GM12865 (cell line): ENCODE measurements around the gene NUP160.
A peak's percentile ranks its signal among the peaks of the same experiment; 100 is the strongest.

Experiments used
- DNase-seq: peaks from one replicate; pipeline ENCODE4 v3.0.0; 2010; ENCODE audit warnings: low read depth
- H3K4me3 ChIP-seq: 2 replicates; pipeline ENCODE4 v1.5.1; 2011; ENCODE audit warnings: mild to moderate bottlenecking, low read depth, low read length, control low read depth
- CTCF ChIP-seq: IDR thresholded peaks from 2 replicates; pipeline ENCODE4 v1.5.1; 2011; ENCODE audit warnings: low read length, control low read depth, low read depth, inconsistent platforms; ENCODE audit not compliant: insufficient read depth; ENCODE audit errors: missing control alignments

The NUP160 gene

GRCh38 chr11:47860536-47860935 lies 12.4 kb upstream of the NUP160 start:
- no peak for TF ChIP-seq CTCF
- no peak for DNase-seq
- no peak overlapping the region for H3K4me3 ChIP-seq

DNA sequence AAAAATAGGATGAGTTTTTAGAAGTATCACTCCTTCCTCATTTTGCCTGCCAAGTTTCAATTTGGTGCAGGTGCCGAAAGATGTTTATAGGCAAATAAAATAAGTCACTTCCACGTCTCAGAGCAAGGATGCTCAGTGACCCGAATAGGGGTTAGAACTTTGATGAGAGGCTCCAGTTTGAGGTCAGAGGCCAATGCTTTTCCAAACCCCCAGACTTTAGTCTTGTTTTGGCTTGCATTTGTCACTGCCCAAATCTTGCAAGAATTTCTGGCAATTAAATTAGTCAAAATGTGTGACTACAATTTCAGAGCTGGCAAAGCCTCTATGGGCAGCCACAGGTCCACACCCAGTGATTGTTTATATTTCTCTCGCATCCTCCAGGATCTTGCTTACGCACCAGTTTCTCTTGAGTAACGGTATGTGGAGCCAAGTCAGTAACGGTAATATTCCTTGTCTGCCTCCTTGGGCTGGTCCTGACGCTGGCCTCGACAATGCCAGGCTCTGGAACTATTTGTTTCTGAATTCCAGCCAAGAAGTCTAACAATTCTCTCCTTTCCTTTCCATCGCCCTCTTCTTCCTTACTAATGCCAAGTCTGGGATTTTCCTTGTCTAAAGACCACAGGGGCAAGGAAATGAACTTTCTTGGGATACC lies 9.9 kb upstream of the NUP160 start:
- TF ChIP-seq CTCF, result no peak
- H3K4me3 ChIP-seq, result no peak overlapping the region
- DNase-seq, result peak; percentile 62

DNA sequence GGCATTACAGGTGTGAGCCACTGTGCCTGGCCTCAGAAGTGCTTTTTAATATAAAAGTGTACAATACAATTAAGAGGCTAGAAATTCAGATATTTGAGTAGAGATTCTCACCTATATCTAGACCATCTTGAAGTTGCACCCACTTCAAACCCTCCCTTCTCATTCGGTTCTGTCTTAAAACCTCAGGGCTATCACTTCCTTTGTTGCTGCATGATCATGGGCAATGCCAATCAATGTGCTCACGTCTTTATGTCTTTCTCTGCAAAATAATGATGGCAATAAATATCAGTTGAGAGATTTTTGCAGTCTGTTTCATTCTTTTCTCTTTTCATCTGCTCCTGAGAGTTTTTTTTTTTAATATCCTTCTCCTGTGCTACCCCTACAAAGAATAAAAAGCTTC lies 9.3 kb upstream of the NUP160 start:
- no peak for TF ChIP-seq CTCF
- peak; percentile 51 for DNase-seq
- H3K4me3 ChIP-seq, result no peak overlapping the region

- no peak overlapping the region for H3K4me3 ChIP-seq
- TF ChIP-seq CTCF, result no peak
- peak; percentile 42 for DNase-seq
Observed at GRCh38 chr11:47856186-47856585, 8.0 kb upstream of the NUP160 start.

GRCh38 chr11:47854667-47855066 lies 6.5 kb upstream of the NUP160 start:
- peak; percentile 71 for DNase-seq
- H3K4me3 ChIP-seq, result no peak overlapping the region
- no peak for TF ChIP-seq CTCF

- TF ChIP-seq CTCF, result no peak
- no peak for DNase-seq
- no peak overlapping the region for H3K4me3 ChIP-seq
Observed at GRCh38 chr11:47852053-47852452, 3.9 kb upstream of the NUP160 start.

DNA sequence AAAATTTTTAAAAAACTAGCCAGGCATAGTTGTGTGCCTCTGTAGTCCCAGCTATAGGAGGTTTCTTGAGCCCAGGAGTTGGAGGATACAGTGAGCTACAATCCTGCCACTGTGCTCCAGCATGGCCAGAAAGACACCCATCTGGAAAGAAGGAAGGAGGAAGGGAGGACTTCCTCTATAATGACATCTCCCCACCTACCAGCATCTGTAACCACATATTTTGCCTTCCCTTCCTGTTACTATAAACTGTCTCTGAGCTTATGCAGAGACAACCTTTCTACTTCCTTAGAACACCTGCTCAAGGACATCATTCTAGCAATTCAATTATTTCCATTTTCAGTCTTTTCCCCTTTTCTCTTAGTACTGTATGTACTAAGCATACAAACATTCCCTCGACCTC lies 2.2 kb upstream of the NUP160 start:
- TF ChIP-seq CTCF, result no peak
- no peak overlapping the region for H3K4me3 ChIP-seq
- peak; percentile 61 for DNase-seq
